HG03354 (cell line): Measurements from ENCODE around the gene PRDX5.

ENCODE experiments used
- ATAC-seq: cut with Tn5 transposase; IDR thresholded peaks from one replicate; pipeline ENCODE4 v1.9.1; 2021; ENCODE audit warnings: mild to moderate bottlenecking; ENCODE audit not compliant: unreplicated experiment, poor library complexity, severe bottlenecking

PRDX5 gene

DNA sequence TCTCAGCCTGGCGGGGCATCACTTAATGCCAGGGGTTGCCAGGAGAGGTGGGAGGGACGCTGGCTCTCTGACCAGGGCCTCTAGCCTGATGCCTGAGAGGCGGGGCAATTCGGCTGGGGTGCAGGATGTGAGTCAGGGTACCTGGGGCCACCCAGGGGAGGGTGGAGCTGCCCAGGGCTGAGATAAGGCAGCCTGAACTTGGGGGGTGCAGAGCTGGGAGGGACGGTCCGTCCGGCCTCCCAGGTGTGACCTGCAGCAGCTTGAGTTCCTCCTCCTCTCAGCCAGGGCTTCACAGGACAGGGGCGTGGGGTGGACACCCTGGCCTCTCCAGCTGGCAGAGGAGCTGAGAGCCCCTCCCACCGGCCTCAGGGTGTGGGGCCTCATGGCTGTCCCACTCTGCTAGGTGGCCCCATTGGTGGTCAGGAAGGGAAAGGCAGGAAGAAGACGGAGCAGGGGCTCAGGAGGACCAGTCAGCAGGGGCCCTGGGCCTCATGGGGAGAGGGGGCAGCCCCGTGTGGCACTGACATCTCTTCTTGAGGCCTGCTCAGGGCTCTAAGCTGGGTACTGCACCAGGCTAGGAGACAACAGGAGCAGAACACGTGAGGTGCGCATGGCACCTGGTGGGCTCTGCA, 40.1 kb downstream of the PRDX5 start:
- no peak for ATAC-seq

- no peak for ATAC-seq
Measured at GRCh38 chr11:64358536-64358906, 40.6 kb downstream of the PRDX5 start.

GRCh38 chr11:64358907-64359711, 41.2 kb downstream of the PRDX5 start, which contains the start of gene RPS6KA4:
TSS of gene RPS6KA4 (plus strand) at chr11:64359162. CDS start at chr11:64359236, 74 bp downstream.
- ATAC-seq, result peak; percentile 62

GRCh38 chr11:64359712-64360445, 42.0 kb downstream of the PRDX5 start:
- no peak for ATAC-seq

- no peak for ATAC-seq
Measured at GRCh38 chr11:64360448-64360921, 42.6 kb downstream of the PRDX5 start.

DNA sequence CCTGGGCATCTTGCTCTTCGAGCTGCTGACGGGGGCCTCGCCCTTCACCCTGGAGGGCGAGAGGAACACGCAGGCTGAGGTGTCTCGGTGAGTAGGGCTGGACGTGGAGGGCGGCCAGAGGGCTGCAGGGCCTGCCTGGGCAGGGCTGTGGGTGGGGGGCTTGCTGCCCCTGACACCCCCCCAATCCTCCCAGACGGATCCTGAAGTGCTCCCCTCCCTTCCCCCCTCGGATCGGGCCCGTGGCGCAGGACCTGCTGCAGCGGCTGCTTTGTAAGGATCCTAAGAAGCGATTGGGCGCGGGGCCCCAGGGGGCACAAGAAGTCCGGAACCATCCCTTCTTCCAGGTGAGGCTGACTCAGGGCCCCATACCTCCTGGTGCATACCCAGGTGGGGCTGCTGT, 43.7 kb downstream of the PRDX5 start:
- ATAC-seq, result no peak

- no peak for ATAC-seq
Measured at GRCh38 chr11:64362339-64362738, 44.4 kb downstream of the PRDX5 start.

DNA sequence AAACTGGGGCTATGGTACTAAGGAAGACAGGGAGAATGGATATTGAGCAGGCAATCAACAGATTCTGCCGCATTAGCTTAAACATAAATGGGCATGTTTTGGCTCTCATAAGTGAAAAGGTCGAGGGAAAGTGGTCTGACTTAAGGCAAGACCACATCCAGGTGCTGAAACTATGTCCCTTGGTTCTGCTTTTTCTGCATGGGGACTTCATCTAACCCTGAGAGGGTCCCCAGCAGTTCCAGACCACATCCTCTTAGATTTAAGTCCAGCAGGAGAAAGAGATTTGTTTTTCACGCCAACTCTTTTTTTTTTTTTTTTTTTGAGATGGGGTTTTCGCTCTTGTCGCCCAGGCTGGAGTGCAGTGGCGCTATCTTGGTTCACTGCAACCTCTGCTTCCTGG, 46.5 kb downstream of the PRDX5 start:
- ATAC-seq, result no peak

GRCh38 chr11:64364911-64365310, 47.0 kb downstream of the PRDX5 start:
- ATAC-seq, result no peak

DNA sequence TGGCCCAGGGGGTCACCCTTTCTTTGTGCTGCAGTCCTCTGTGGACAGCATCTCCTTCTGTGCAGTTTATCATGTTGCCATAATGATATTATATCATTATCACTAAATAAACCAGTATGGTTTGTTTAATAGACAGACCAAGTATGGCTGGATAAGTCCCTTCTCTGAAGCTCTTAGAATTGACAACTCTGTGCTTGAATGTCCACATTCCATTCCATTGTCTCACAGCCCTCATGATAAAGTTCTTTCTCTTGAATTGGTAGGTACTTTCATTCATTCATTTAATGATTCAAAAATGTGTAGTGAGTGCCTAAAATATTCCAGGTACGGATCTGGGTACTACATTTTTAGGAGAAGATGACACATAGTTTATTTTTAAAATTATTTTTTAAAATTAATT, 48.8 kb downstream of the PRDX5 start:
- no peak for ATAC-seq

- no peak for ATAC-seq
Measured at GRCh38 chr11:64367931-64368672, 50.2 kb downstream of the PRDX5 start.

DNA sequence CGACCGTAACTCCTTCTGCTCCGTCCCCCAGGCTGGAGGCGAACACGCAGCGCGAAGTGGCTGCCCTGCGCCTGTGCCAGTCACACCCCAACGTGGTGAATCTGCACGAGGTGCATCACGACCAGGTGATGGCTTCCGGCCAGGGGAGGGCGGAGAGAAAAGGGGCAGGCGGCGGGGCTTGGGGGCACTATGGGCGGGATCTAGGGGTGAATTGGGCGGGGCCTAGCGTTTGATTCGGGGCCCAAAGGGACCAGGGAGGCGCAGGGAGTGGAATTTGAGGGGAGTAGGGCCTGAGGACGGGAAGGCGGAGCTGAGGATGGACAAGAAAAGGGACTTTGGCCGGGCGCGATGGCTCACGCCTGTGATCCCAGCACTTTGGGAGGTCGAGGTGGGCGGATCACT, 50.8 kb downstream of the PRDX5 start:
- ATAC-seq, result no peak

DNA sequence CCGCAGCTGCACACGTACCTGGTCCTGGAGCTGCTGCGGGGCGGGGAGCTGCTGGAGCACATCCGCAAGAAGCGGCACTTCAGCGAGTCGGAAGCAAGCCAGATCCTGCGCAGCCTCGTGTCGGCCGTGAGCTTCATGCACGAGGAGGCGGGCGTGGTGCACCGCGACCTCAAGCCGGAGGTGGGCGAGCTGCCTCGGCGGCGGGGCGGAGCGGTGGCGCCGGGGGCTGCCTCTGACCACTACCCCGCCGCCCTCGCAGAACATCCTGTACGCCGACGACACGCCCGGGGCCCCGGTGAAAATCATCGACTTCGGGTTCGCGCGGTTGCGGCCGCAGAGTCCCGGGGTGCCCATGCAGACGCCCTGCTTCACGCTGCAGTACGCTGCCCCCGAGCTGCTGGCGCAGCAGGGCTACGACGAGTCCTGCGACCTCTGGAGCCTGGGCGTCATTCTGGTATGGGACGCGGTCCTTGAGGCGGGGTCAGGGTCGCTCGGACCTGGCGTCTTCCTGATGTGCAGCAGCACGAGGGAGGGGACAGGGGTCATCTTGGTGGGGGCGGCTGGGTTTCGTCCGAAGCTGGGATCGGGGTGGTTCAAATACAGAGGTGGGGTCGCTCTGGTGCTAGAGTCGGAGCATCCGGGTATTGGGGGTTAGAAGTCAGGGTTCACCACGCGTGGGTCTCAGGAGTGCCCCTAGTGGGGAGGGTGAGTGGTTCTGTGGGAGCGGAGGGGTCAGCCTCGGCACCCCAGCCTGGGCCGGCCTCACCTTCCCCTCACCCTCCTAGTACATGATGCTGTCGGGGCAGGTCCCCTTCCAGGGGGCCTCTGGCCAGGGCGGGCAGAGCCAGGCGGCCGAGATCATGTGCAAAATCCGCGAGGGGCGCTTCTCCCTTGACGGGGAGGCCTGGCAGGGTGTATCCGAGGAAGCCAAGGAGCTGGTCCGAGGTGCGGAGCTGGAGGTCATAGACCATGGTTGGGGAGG, 51.8 kb downstream of the PRDX5 start:
- ATAC-seq, result no peak

GRCh38 chr11:64371201-64371600, 53.3 kb downstream of the PRDX5 start:
- ATAC-seq, result no peak
